Progenitor cell of endocrine pancreas (in vitro differentiated cells): Measurements from ENCODE around the gene SLC7A1. TPM values are rescaled to one million over a fixed set of nuclear protein-coding genes. Genes with fewer than 3 reads are reported as not detected.
A peak's percentile ranks its signal among the peaks of the same experiment; 100 is the strongest.

Experiments used
- DNase-seq: peaks from one replicate; pipeline ENCODE4 v3.0.0; 2021; ENCODE audit warnings: low spot score; ENCODE audit not compliant: unreplicated experiment
- H3K27ac Mint-ChIP-seq: 2 replicates; pipeline ENCODE4 v1.8.0; 2021; ENCODE audit warnings: mild to moderate bottlenecking, moderate library complexity, mixed read lengths
- H3K27me3 Mint-ChIP-seq: 2 replicates; pipeline ENCODE4 v1.8.0; 2021; ENCODE audit warnings: mixed read lengths
- H3K36me3 Mint-ChIP-seq: 2 replicates; pipeline ENCODE4 v1.8.0; 2022; ENCODE audit warnings: mixed read lengths; ENCODE audit not compliant: insufficient read depth
- H3K4me1 Mint-ChIP-seq: 2 replicates; pipeline ENCODE4 v1.8.0; 2021; ENCODE audit warnings: low read depth, mixed read lengths
- H3K4me3 Mint-ChIP-seq: 2 replicates; pipeline ENCODE4 v1.8.0; 2021; ENCODE audit warnings: low read depth, mild to moderate bottlenecking, moderate library complexity, mixed read lengths
- H3K9me3 Mint-ChIP-seq: 2 replicates; pipeline ENCODE4 v1.8.0; 2021; ENCODE audit warnings: low read depth, mixed read lengths
- CTCF ChIP-seq: fragments of 200-600 bp; sonication (generic); IDR thresholded peaks from one replicate; pipeline ENCODE4 v1.5.0; 2021; ENCODE audit warnings: antibody characterized with exemption, mild to moderate bottlenecking; ENCODE audit not compliant: unreplicated experiment
- total RNA-seq: library from RNA; stranded (reverse); gene quantifications from 2 replicates; pipeline ENCODE4 v1.2.1, GENCODE V29; 2021

SLC7A1 gene
- total RNA-seq, 1 donor from 2014 or later, result 31.3 TPM

DNA sequence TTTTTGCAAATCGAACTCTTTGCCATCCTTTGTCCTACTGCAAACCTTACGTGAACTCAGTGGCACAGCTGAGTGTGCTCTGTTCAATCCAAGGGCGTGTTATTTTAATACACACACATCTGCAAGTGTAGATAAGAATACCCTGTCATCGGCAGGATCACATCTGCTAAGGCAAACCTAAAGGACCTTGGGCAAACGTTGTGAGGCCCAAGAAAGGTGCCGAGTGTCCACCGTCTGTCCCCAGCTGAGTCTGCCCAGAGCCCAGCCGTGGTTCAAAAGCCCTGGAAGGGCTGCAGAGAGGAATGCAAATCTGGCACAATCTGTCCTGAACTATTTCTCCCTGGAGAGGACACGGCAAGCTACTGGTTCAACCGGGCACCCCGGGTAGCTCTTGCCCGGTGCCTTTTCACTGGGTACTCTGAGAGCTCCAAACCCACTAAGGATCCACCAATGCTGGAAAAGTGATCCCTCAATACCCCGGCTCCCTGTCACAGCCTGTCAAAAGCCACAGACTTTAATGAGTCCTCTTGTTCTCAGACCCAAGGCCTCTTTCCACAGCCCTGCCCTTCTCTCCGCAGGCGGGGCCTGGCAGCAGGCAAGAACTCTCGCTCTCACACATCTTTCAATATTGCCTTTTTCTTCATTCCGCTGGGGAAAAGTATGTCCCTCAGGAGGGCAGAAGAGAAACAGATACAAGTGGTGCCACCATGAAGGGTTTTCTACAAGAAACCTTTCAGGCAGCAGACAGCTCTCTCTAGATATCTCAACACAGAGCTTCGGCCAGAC, 17.0 kb downstream of the SLC7A1 start:
- H3K27ac Mint-ChIP-seq, result no peak overlapping the region
- no peak overlapping the region for H3K4me3 Mint-ChIP-seq
- peaks cover 19% of the 10 kb centered on the region for H3K27me3 Mint-ChIP-seq
- no peak for TF ChIP-seq CTCF
- H3K9me3 Mint-ChIP-seq, result no peaks in the 10 kb centered on the region
- peaks cover 22% of the 10 kb centered on the region for H3K4me1 Mint-ChIP-seq
- H3K36me3 Mint-ChIP-seq, result peaks cover 5% of the 10 kb centered on the region
- DNase-seq, result no peak

DNA sequence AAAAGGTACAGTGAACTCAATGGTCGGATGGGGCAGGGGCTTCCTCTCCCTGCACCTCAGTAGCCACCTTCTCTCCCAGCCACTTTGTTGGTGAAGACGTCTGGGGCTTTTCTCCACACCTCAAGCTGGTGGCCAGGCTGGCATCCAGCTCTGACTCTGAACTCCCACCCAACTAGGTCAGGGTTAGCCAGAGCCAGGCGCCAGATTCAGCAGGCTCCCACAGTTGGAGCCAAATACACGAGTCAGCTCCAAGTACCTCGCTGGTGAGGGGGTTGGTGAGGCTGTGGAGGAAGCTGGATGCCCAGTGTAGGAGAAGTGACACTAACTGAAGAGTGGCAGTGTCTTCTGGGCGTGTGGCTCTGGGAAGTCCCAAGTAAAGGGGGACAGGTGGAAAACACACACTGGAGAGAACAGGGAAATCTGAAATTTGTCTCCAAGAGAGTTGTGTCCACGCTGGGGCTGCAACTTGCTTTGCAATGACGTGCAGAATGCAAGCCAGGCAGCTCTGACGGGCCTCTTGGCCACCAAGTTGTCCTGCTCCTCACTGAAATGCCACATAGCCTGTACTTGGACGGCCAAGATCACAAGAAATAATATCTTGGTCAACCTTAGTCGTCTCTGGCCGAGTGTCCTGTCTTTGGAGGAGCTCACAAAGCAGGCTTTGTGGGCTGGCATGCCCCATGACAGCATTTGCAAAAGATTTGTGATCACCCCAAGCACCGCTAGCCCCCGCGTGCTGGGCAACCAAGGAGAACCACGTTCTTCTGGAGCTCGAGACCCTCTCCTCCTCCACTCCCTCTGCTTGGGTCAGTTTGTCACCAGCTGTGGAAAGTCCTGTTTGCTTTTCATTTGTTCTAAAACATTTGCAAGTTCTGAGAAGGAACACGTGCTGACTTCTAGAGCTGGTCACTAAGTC, 18.1 kb downstream of the SLC7A1 start:
- DNase-seq, result no peak
- no peak overlapping the region for H3K4me3 Mint-ChIP-seq
- H3K27me3 Mint-ChIP-seq, result peaks cover 13% of the 10 kb centered on the region
- H3K4me1 Mint-ChIP-seq, result peaks cover 22% of the 10 kb centered on the region
- H3K27ac Mint-ChIP-seq, result peak overlapping the region; percentile 34
- H3K9me3 Mint-ChIP-seq, result no peaks in the 10 kb centered on the region
- peaks cover 5% of the 10 kb centered on the region for H3K36me3 Mint-ChIP-seq
- TF ChIP-seq CTCF, result no peak

DNA sequence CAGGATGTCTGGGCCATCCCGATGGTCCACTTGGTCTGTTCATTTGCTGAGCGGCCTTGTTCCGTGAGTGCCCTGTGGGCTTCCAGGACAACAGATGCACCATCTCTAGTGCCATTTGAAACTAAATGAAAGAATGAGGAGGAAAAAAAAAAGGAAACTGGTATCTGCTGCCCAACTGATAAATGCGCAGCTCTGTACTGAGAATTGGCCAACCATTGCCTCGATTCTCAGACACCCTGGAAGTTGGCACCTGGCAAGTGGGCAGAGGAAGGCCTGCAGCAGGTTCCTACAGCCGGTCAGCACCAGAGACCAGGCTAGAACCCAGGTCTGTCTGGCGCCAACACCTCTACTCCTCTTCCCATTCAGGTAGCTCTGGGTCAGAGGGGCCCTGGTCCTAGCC, 18.9 kb downstream of the SLC7A1 start:
- no peak for TF ChIP-seq CTCF
- peaks cover 7% of the 10 kb centered on the region for H3K27me3 Mint-ChIP-seq
- H3K9me3 Mint-ChIP-seq, result no peaks in the 10 kb centered on the region
- peaks cover 5% of the 10 kb centered on the region for H3K36me3 Mint-ChIP-seq
- H3K27ac Mint-ChIP-seq, result no peak overlapping the region
- no peak overlapping the region for H3K4me3 Mint-ChIP-seq
- H3K4me1 Mint-ChIP-seq, result peaks cover 21% of the 10 kb centered on the region
- no peak for DNase-seq

- no peak overlapping the region for H3K27ac Mint-ChIP-seq
- no peaks in the 10 kb centered on the region for H3K27me3 Mint-ChIP-seq
- H3K4me3 Mint-ChIP-seq, result no peak overlapping the region
- H3K9me3 Mint-ChIP-seq, result no peaks in the 10 kb centered on the region
- peaks cover 3% of the 10 kb centered on the region for H3K36me3 Mint-ChIP-seq
- no peak for TF ChIP-seq CTCF
- peaks cover 9% of the 10 kb centered on the region for H3K4me1 Mint-ChIP-seq
- no peak for DNase-seq
Observed at GRCh38 chr13:29575098-29575497, 20.4 kb downstream of the SLC7A1 start.

GRCh38 chr13:29573190-29573589, 22.3 kb downstream of the SLC7A1 start:
- Mint-ChIP-seq H3K27me3 (peaks cover 3% of the 10 kb centered on the region), H3K4me3 (no peak overlapping the region), H3K36me3 (peaks cover 3% of the 10 kb centered on the region), H3K9me3 (no peaks in the 10 kb centered on the region), H3K4me1 (peaks cover 12% of the 10 kb centered on the region), H3K27ac (no peak overlapping the region)
- TF ChIP-seq CTCF, result no peak
- no peak for DNase-seq
